ENCODE measurements around the gene DGCR2. TPM values are rescaled to one million over a fixed set of nuclear protein-coding genes. Genes with fewer than 3 reads are reported as not detected.
A peak's percentile ranks its signal among the peaks of the same experiment; 100 is the strongest.

DGCR2 gene
- total RNA-seq, 1 donor from 2014 or later, result 64.4 TPM

- no peak for TF ChIP-seq CTCF (IDR thresholded peaks at IDR 0.05)
- no peaks in the 10 kb centered on the region for H3K36me3 Mint-ChIP-seq (ENCODE audit: unreplicated experiment)
- no peaks in the 10 kb centered on the region for H3K9me3 Mint-ChIP-seq (ENCODE audit: unreplicated experiment)
- H3K4me3 Mint-ChIP-seq (ENCODE audit: unreplicated experiment), result no peak overlapping the region
- H3K27me3 Mint-ChIP-seq (ENCODE audit: unreplicated experiment), result no peaks in the 10 kb centered on the region
- no peak for DNase-seq (ENCODE audit: extremely low spot score, unreplicated experiment)
- H3K4me1 Mint-ChIP-seq (ENCODE audit: unreplicated experiment), result peaks cover 36% of the 10 kb centered on the region
- no peak overlapping the region for H3K27ac Mint-ChIP-seq (ENCODE audit: unreplicated experiment)
Observed at GRCh38 chr22:19106886-19107729, 15.1 kb downstream of the DGCR2 start.

- TF ChIP-seq CTCF (IDR thresholded peaks at IDR 0.05), result no peak
- Mint-ChIP-seq H3K36me3 (ENCODE audit: unreplicated experiment) (no peaks in the 10 kb centered on the region), H3K27ac (ENCODE audit: unreplicated experiment) (peak overlapping the region; percentile 23), H3K9me3 (ENCODE audit: unreplicated experiment) (no peaks in the 10 kb centered on the region), H3K4me3 (ENCODE audit: unreplicated experiment) (no peak overlapping the region), H3K27me3 (ENCODE audit: unreplicated experiment) (no peaks in the 10 kb centered on the region), H3K4me1 (ENCODE audit: unreplicated experiment) (peaks cover 36% of the 10 kb centered on the region)
- no peak for DNase-seq (ENCODE audit: extremely low spot score, unreplicated experiment)
Observed at GRCh38 chr22:19105867-19106802, 16.1 kb downstream of the DGCR2 start.

GRCh38 chr22:19105456-19105855 lies 16.8 kb downstream of the DGCR2 start:
- no peaks in the 10 kb centered on the region for H3K27me3 Mint-ChIP-seq (ENCODE audit: unreplicated experiment)
- H3K27ac Mint-ChIP-seq (ENCODE audit: unreplicated experiment), result no peak overlapping the region
- no peaks in the 10 kb centered on the region for H3K36me3 Mint-ChIP-seq (ENCODE audit: unreplicated experiment)
- H3K4me1 Mint-ChIP-seq (ENCODE audit: unreplicated experiment), result peaks cover 36% of the 10 kb centered on the region
- no peaks in the 10 kb centered on the region for H3K9me3 Mint-ChIP-seq (ENCODE audit: unreplicated experiment)
- no peak for TF ChIP-seq CTCF (IDR thresholded peaks at IDR 0.05)
- no peak overlapping the region for H3K4me3 Mint-ChIP-seq (ENCODE audit: unreplicated experiment)
- no peak for DNase-seq (ENCODE audit: extremely low spot score, unreplicated experiment)

- DNase-seq (ENCODE audit: extremely low spot score, unreplicated experiment), result no peak
- H3K4me3 Mint-ChIP-seq (ENCODE audit: unreplicated experiment), result no peak overlapping the region
Observed at GRCh38 chr22:19103880-19104821, 18.1 kb downstream of the DGCR2 start.

More at GRCh38 chr22:19103880-19104821, 18.1 kb downstream of the DGCR2 start:
- no peak for TF ChIP-seq CTCF (IDR thresholded peaks at IDR 0.05)
- Mint-ChIP-seq H3K9me3 (ENCODE audit: unreplicated experiment) (no peaks in the 10 kb centered on the region), H3K36me3 (ENCODE audit: unreplicated experiment) (no peaks in the 10 kb centered on the region), H3K4me1 (ENCODE audit: unreplicated experiment) (peaks cover 24% of the 10 kb centered on the region), H3K27me3 (ENCODE audit: unreplicated experiment) (no peaks in the 10 kb centered on the region), H3K27ac (ENCODE audit: unreplicated experiment) (peak overlapping the region; percentile 38)
